ENCODE data around the gene SUSD4. TPM values are rescaled to one million over a fixed set of nuclear protein-coding genes. Genes with fewer than 3 reads are reported as not detected.

The SUSD4 gene
- total and polyA plus RNA-seq, 10 of the 15 experiments (the other 5 are each of a cell fraction or from before 2014, with no cell fraction given) = 0.13 to 1.1 (median 0.26) TPM; not detected in 3

DNA sequence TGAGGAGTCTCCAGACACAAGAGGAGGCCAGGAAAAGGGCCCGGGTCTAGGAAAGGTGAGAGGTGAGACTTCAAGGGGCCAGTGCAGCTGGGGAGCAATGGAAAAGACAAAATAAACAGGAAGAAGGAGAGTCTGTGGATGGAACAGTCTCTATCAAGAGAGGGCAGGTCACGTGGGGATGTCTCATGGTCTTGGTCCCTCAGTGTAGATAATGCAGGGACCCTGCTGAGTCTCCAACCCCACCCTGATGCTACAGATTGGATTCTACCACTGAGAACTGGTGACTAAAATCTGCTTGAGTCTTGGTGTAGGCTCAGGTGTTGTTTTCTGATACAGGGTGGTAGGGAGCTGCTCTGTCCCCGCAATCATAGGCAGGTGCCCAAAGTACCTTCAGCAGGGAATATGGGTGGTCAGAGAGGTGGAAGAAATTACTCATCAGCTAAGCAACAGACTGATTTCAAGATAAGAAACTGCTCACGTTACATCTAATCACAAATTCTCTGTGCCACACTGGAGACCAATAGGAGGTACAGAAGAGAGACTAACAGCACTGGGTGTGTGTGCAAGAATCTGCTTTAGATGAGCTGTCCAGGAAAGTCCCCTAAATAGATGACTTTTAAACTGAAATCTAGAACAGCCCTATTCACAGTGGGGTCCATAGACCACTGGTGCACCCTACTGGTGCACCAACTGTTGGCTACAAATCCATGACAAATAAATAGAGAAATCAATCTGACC, 119.4 kb downstream of the SUSD4 start (continued):
- TF ChIP-seq, protein P1, sequence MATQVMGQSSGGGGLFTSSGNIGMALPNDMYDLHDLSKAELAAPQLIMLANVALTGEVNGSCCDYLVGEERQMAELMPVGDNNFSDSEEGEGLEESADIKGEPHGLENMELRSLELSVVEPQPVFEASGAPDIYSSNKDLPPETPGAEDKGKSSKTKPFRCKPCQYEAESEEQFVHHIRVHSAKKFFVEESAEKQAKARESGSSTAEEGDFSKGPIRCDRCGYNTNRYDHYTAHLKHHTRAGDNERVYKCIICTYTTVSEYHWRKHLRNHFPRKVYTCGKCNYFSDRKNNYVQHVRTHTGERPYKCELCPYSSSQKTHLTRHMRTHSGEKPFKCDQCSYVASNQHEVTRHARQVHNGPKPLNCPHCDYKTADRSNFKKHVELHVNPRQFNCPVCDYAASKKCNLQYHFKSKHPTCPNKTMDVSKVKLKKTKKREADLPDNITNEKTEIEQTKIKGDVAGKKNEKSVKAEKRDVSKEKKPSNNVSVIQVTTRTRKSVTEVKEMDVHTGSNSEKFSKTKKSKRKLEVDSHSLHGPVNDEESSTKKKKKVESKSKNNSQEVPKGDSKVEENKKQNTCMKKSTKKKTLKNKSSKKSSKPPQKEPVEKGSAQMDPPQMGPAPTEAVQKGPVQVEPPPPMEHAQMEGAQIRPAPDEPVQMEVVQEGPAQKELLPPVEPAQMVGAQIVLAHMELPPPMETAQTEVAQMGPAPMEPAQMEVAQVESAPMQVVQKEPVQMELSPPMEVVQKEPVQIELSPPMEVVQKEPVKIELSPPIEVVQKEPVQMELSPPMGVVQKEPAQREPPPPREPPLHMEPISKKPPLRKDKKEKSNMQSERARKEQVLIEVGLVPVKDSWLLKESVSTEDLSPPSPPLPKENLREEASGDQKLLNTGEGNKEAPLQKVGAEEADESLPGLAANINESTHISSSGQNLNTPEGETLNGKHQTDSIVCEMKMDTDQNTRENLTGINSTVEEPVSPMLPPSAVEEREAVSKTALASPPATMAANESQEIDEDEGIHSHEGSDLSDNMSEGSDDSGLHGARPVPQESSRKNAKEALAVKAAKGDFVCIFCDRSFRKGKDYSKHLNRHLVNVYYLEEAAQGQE (IDR thresholded peaks at IDR 0.05; ENCODE audit: low read depth, low read length) = no peak
- TF ChIP-seq, protein P2, sequence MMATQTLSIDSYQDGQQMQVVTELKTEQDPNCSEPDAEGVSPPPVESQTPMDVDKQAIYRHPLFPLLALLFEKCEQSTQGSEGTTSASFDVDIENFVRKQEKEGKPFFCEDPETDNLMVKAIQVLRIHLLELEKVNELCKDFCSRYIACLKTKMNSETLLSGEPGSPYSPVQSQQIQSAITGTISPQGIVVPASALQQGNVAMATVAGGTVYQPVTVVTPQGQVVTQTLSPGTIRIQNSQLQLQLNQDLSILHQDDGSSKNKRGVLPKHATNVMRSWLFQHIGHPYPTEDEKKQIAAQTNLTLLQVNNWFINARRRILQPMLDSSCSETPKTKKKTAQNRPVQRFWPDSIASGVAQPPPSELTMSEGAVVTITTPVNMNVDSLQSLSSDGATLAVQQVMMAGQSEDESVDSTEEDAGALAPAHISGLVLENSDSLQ (IDR thresholded peaks at IDR 0.05) = peak; percentile 13; the same call in 1 of the 2 replicates
- TF ChIP-seq, protein P3, sequence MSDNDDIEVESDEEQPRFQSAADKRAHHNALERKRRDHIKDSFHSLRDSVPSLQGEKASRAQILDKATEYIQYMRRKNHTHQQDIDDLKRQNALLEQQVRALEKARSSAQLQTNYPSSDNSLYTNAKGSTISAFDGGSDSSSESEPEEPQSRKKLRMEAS (IDR thresholded peaks at IDR 0.05; ENCODE audit: low read depth, low read length) = no peak
- TF ChIP-seq SUPT20H (IDR thresholded peaks at IDR 0.05; ENCODE audit: borderline replicate concordance, control insufficient read depth, low read depth, low read length) (no peak), CREM (IDR thresholded peaks at IDR 0.05; ENCODE audit: low read depth) (no peak), SRF (IDR thresholded peaks at IDR 0.05; ENCODE audit: low read depth in 2 of 2, low read length in 2 of 2) (no peak), ZNF217 (IDR thresholded peaks at IDR 0.05) (no peak), PML (IDR thresholded peaks at IDR 0.05; ENCODE audit: low read length) (no peak), SMC3 (IDR thresholded peaks at IDR 0.05; ENCODE audit: borderline replicate concordance, low read length) (peak; percentile 72; the same call in 1 of the 2 replicates), RCOR1 (conservative IDR thresholded peaks at IDR 0.05; ENCODE audit: low read depth, low read length) (no peak), SMARCA5 (IDR thresholded peaks at IDR 0.05) (no peak), CBFB (IDR thresholded peaks at IDR 0.05; ENCODE audit: low read depth) (no peak), NFXL1 (IDR thresholded peaks at IDR 0.05; ENCODE audit: borderline replicate concordance) (no peak), SMAD1 (IDR thresholded peaks at IDR 0.05; ENCODE audit: low read depth, partially characterized antibody) (no peak), ATF7 (IDR thresholded peaks at IDR 0.05; ENCODE audit: low read depth) (0 out of 2 replicates have a peak, but pooled peaks have one; percentile 53), MYB (IDR thresholded peaks at IDR 0.05; ENCODE audit: borderline replicate concordance, low read depth, low read length) (no peak), JUND (IDR thresholded peaks at IDR 0.05; ENCODE audit: low read depth, low read length) (no peak; the same call in 1 of the 2 replicates), SPI1 (IDR thresholded peaks at IDR 0.05; ENCODE audit: borderline replicate concordance, insufficient read depth, low read depth, low read length) (no peak), NFYA (IDR thresholded peaks at IDR 0.05; ENCODE audit: borderline replicate concordance, low read depth, low read length) (no peak), DPF2 (IDR thresholded peaks at IDR 0.05) (peak; percentile 57; the same call in 1 of the 2 replicates), EGR1 (IDR thresholded peaks at IDR 0.05; ENCODE audit: borderline replicate concordance in 1 of 2, low read depth in 2 of 2, low read length in 2 of 2) (no peak), EP300 (IDR thresholded peaks at IDR 0.05; ENCODE audit: borderline replicate concordance in 1 of 2, control insufficient read depth in 1 of 2, low read depth in 2 of 2, low read length in 2 of 2) (peak; percentile 22 to 58; a peak in 2 of 4 replicates), RAD51 (IDR thresholded peaks at IDR 0.05) (peak; percentile 82), CEBPB (IDR thresholded peaks at IDR 0.05; ENCODE audit: borderline replicate concordance in 1 of 2, low read depth in 2 of 2, low read length in 2 of 2) (no peak), LARP7 (IDR thresholded peaks at IDR 0.05) (no peak), STAT1 (conservative IDR thresholded peaks at IDR 0.05) (no peak), ZBED1 (IDR thresholded peaks at IDR 0.05; ENCODE audit: borderline replicate concordance) (no peak), NBN (IDR thresholded peaks at IDR 0.05) (peak; percentile 68)

All from GM12878 (cell line).